Measurements from ENCODE around the gene LTB4R2. TPM values are rescaled to one million over a fixed set of nuclear protein-coding genes. Genes with fewer than 3 reads are reported as not detected.

Gene LTB4R2
- total RNA-seq, 1 donor from 2014 or later = 6.4 TPM

- Histone ChIP-seq H3K36me3 (no peaks in the 10 kb centered on the region), H3K27ac (no peak overlapping the region), H3K4me3 (no peak overlapping the region), H3K27me3 (peaks cover 10% of the 10 kb centered on the region), H3K9me3 (no peaks in the 10 kb centered on the region), H3K4me1 (peaks cover 70% of the 10 kb centered on the region)
- intact Hi-C loops (cut with DNase I) = loop anchor here (5.0 kb wide), 1 partner anchor 101 kb away; no protein-coding TSS in a partner anchor
- ATAC-seq = no peak
- DNase-seq = no peak
- no peak for TF ChIP-seq CTCF (IDR thresholded peaks at IDR 0.05)
Observed at GRCh38 chr14:24330973-24331674, 21.2 kb downstream of the LTB4R2 start.

- H3K4me1 ChIP-seq = peaks cover 72% of the 10 kb centered on the region
- no peaks in the 10 kb centered on the region for H3K36me3 ChIP-seq
- peaks cover 10% of the 10 kb centered on the region for H3K27me3 ChIP-seq
- DNase-seq = no peak
- intact Hi-C loops (cut with DNase I) = loop anchor here (5.0 kb wide), 1 partner anchor 101 kb away; no protein-coding TSS in a partner anchor
- H3K27ac ChIP-seq = no peak overlapping the region
- H3K4me3 ChIP-seq = no peak overlapping the region
- no peaks in the 10 kb centered on the region for H3K9me3 ChIP-seq
- no peak for ATAC-seq
- no peak for TF ChIP-seq CTCF (IDR thresholded peaks at IDR 0.05)
Observed at GRCh38 chr14:24331731-24332267, 21.9 kb downstream of the LTB4R2 start.

GRCh38 chr14:24332268-24332993 lies 22.5 kb downstream of the LTB4R2 start:
- peaks cover 67% of the 10 kb centered on the region for H3K4me1 ChIP-seq
- intact Hi-C loops (cut with DNase I) = loop anchor here (5.0 kb wide), 1 partner anchor 100 kb away; no protein-coding TSS in a partner anchor
- H3K9me3 ChIP-seq = no peaks in the 10 kb centered on the region
- no peaks in the 10 kb centered on the region for H3K36me3 ChIP-seq
- peak overlapping the region; percentile 37 for H3K4me3 ChIP-seq
- peak; percentile 75 for TF ChIP-seq CTCF (IDR thresholded peaks at IDR 0.05)
- DNase-seq (peak; percentile 82), ATAC-seq (peak; percentile 73)
- peaks cover 10% of the 10 kb centered on the region for H3K27me3 ChIP-seq
- no peak overlapping the region for H3K27ac ChIP-seq

DNA sequence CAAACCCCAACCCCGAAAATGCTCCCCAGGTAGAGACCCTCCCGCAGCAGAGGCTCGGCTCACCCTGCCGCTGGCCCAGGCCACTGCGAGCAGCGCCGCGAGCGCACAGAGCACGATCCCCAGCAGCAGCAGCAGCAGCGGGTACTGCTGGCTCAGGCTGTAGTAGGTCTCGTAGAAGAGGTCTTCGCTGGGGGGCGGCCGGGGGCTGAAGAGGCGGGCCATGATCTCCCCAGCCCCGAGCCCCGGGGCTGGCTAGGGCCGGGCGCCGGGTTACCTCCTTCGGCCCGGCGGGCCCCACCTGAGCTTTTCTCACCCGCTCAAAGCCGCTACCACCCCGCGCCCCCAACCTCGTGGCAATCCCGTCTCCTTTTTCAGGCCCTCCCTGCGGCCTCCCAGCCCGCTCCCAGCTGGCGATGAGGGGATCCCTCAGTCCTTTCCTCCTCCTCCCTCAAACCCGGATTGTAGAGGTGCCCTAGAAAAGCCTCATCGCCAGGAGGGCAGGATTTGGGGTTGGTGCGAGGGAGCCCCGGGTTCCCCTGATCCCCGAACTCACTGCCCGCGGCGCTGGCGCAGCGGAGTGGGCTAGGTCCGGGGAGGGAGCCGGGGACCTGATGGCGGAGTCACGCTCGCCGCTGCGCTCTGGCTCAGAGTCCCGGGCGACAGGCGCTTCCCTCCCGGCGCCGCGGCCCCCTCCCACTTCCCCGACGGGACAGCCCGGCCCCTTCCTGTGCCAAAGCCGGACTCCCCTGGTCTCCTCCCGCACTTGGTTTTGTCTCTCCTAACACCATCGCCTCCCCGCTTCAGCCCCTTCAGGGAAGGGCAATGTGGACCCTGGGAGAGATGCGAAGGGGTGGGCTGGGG lies 24.7 kb downstream of the LTB4R2 start, which contains the start of gene ADCY4:
Gene ADCY4 (minus strand): TSS at position 641 of the 861 bp plus-strand sequence. CDS start 419 bp downstream, at position 222.
- DNase-seq = no peak
- ATAC-seq = no peak

More for the DNA sequence above, 24.7 kb downstream of the LTB4R2 start, which contains the start of gene ADCY4:
- peak within 1 kb of the TSS; percentile 51 for H3K4me3 ChIP-seq
- no peaks in the 10 kb centered on the region for H3K9me3 ChIP-seq
- peaks cover 10% of the 10 kb centered on the region for H3K27me3 ChIP-seq
- peak within 1 kb of the TSS; percentile 79 for H3K27ac ChIP-seq
- peaks cover 65% of the 10 kb centered on the region for H3K4me1 ChIP-seq
- no peak for TF ChIP-seq CTCF (IDR thresholded peaks at IDR 0.05)
- H3K36me3 ChIP-seq = no peaks in the 10 kb centered on the region
- intact Hi-C loops (cut with DNase I) = loop anchor here (5.0 kb wide), 1 partner anchor 98 kb away; no protein-coding TSS in a partner anchor

All from upper lobe of right lung (tissue), 1 donor.